Stimulated activated CD4-positive, alpha-beta T cell treated with anti-CD3 and anti-CD28 coated beads, Interleukin-4, amount 100 ng/mL, for 4 hours (primary cell): Measurements from ENCODE around the gene FAM111B.

Experiments used
- DNase-seq, 2 experiments: peaks; one replicate each; pipeline ENCODE4 v3.0.0-alpha.2; 2020

Gene FAM111B

GRCh38 chr11:59158206-59159068, 51.4 kb downstream of the FAM111B start:
- DNase-seq: peak; percentile 34 to 51

- no peak for DNase-seq
Observed at GRCh38 chr11:59164028-59164427, 57.0 kb downstream of the FAM111B start.

GRCh38 chr11:59171508-59172322, 64.7 kb downstream of the FAM111B start, which contains the start of gene DTX4:
DTX4 (plus strand) TSS chr11:59172132; CDS start chr11:59172596, 464 bp downstream.
- DNase-seq: peak; percentile 82 to 88

- peak; percentile 12 to 22 for DNase-seq
Observed at GRCh38 chr11:59172345-59173079, 65.5 kb downstream of the FAM111B start.

GRCh38 chr11:59173080-59173963, 66.3 kb downstream of the FAM111B start:
- DNase-seq: no peak

- no peak for DNase-seq
Observed at GRCh38 chr11:59173964-59174663, 67.1 kb downstream of the FAM111B start.

GRCh38 chr11:59174664-59175033, 67.6 kb downstream of the FAM111B start:
- no peak for DNase-seq

- no peak for DNase-seq
Observed at GRCh38 chr11:59175091-59175501, 68.1 kb downstream of the FAM111B start.

GRCh38 chr11:59176330-59176729, 69.3 kb downstream of the FAM111B start:
- DNase-seq: no peak
